Activated CD4-positive, alpha-beta T cell treated with anti-CD3 and anti-CD28 coated beads for 36 hours (primary cell): Measurements from ENCODE around the gene CLSTN2. TPM values are rescaled to one million over a fixed set of nuclear protein-coding genes. Genes with fewer than 3 reads are reported as not detected.

Source experiments
- ATAC-seq: fragments of 200-7000 bp; cut with Tn5 transposase; one replicate; pipeline ENCODE4 v1.10.0; 2021; ENCODE audit warnings: mild to moderate bottlenecking, moderate library complexity
- CTCF ChIA-PET: fragments of 350-600 bp; sonication (Branson Sonifier 250); formaldehyde crosslinking; loops from one replicate; lab custom pipeline; 2021; ENCODE audit warnings: antibody characterized with exemption; lab: Charles Lee
- POLR2A ChIA-PET: fragments of 350-600 bp; sonication (Branson Sonifier 250); formaldehyde crosslinking; loops from one replicate; lab custom pipeline; 2021; ENCODE audit warnings: antibody characterized with exemption, inconsistent platforms; lab: Charles Lee
- DNase-seq: peaks from one replicate; pipeline ENCODE4 v3.0.0-alpha.2; 2020
- H3K27ac Mint-ChIP-seq: one replicate; pipeline ENCODE4 v1.8.0; 2021; ENCODE audit warnings: mixed read lengths
- H3K27me3 Mint-ChIP-seq: one replicate; pipeline ENCODE4 v1.8.0; 2021; ENCODE audit warnings: mixed read lengths
- H3K36me3 Mint-ChIP-seq: one replicate; pipeline ENCODE4 v1.8.0; 2021; ENCODE audit warnings: low read depth, mixed read lengths
- H3K4me1 Mint-ChIP-seq: one replicate; pipeline ENCODE4 v1.8.0; 2021; ENCODE audit warnings: mixed read lengths
- H3K4me3 Mint-ChIP-seq: one replicate; pipeline ENCODE4 v1.8.0; 2021; ENCODE audit warnings: mild to moderate bottlenecking, moderate library complexity, mixed read lengths
- H3K9me3 Mint-ChIP-seq: one replicate; pipeline ENCODE4 v1.8.0; 2021; ENCODE audit warnings: low read depth, mixed read lengths
- intact Hi-C, 2 experiments: fragments of 100-400 bp; cut with DNase I in 1 of 2; cut with micrococcal nuclease in 1 of 2; formaldehyde crosslinking; loops; one replicate each; pipeline versions ENCODE4 v1.14.2 to v1.15.1; 2022 to 2024; cut with DNase I, micrococcal nuclease
- total RNA-seq, 2 experiments: library from RNA; stranded (reverse); gene quantifications; one replicate each; pipeline ENCODE4 v1.2.3, GENCODE V29; 2021

The CLSTN2 gene
- total RNA-seq, 2 experiments from 2014 or later = not detected

DNA sequence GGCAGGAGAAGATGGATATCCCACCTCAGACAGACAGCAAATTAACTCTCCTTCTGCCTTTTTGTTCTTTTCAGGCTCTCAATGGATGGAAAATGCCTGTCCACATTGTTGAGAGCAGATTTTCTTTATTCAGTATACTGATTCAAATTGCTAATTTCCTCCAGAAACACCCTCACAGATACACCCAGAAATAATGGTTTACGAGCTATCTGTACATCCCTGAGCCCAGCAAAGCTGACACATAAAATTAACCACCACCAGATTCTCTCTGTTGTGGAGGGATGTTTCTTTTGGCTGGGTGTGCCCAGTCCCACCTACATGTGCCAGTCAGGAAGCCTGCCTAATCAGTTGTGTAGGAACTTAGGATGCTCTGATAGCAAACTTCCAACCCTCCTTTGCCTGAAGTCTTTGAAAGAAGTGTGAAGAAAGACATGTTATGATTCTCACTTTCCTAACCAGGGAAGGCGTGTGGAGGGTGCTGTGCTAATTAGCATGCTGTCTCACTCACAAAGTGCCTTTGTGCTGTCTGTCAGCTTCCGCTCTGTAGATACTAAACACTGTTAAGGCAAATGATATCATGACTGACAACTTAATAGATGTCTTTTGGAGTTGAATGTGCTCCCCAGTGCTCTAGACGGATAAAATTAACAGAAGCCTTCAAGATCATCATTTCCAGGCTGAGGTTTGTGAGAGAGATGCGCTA is 208.5 kb downstream of the CLSTN2 start:
- POLR2A ChIA-PET = no interaction called here
- ATAC-seq (no peak), DNase-seq (no peak)
- CTCF ChIA-PET = no interaction called here
- no peaks in the 10 kb centered on the region for H3K4me1 Mint-ChIP-seq
- H3K36me3 Mint-ChIP-seq = no peaks in the 10 kb centered on the region
- intact Hi-C loops = no loop called here
- no peak overlapping the region for H3K4me3 Mint-ChIP-seq
- no peaks in the 10 kb centered on the region for H3K9me3 Mint-ChIP-seq
- no peak overlapping the region for H3K27ac Mint-ChIP-seq
- H3K27me3 Mint-ChIP-seq = peaks cover 2% of the 10 kb centered on the region

DNA sequence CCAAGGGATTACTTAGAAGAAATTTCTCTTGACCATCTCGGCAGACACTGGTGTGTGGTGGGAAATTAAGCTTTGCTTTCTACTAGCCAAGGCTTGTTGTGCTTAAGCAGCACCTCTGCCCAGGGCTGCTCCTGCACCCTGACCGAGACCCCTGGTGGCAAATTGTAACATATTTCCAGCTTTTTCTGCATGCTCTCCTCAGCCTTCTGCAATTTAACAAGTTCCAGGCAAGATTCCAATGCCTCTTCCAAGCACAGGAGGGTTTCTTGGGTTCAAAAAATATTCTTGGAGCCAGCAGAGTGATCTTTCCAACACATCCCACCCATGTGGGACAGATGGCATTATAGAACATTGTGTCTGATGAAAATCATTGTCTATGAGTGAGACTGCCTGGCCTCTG is 210.5 kb downstream of the CLSTN2 start:
- Mint-ChIP-seq H3K4me1 (no peaks in the 10 kb centered on the region), H3K27ac (no peak overlapping the region), H3K9me3 (no peaks in the 10 kb centered on the region), H3K36me3 (no peaks in the 10 kb centered on the region), H3K27me3 (peaks cover 2% of the 10 kb centered on the region), H3K4me3 (no peak overlapping the region)
- no peak for ATAC-seq
- DNase-seq = no peak
- CTCF ChIA-PET = no interaction called here
- POLR2A ChIA-PET = no interaction called here
- intact Hi-C loops = no loop called here

DNA sequence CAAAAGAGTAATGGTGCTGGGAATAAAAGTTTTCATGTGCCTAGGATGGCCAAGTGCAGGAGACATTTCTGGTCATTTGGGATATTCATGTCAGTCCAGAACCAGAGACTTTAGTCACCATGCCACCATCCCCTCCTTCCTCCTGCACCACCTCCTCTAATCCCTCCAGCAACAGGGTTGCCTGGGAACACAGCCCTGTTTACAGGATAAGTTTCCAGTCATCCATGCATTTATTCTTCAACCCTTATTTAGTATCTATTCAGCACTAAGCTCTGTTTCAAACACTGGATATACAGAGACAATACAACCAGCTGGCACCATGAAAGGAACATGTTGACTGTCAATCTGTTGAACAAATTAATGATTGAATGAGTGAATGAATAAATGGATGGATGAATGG is 211.7 kb downstream of the CLSTN2 start:
- H3K27me3 Mint-ChIP-seq = peaks cover 2% of the 10 kb centered on the region
- ChIA-PET POLR2A (no interaction called here), CTCF (no interaction called here)
- ATAC-seq (no peak), DNase-seq (no peak)
- H3K4me1 Mint-ChIP-seq = no peaks in the 10 kb centered on the region
- no peaks in the 10 kb centered on the region for H3K9me3 Mint-ChIP-seq
- H3K36me3 Mint-ChIP-seq = no peaks in the 10 kb centered on the region
- H3K4me3 Mint-ChIP-seq = no peak overlapping the region
- H3K27ac Mint-ChIP-seq = no peak overlapping the region
- intact Hi-C loops = no loop called here

DNA sequence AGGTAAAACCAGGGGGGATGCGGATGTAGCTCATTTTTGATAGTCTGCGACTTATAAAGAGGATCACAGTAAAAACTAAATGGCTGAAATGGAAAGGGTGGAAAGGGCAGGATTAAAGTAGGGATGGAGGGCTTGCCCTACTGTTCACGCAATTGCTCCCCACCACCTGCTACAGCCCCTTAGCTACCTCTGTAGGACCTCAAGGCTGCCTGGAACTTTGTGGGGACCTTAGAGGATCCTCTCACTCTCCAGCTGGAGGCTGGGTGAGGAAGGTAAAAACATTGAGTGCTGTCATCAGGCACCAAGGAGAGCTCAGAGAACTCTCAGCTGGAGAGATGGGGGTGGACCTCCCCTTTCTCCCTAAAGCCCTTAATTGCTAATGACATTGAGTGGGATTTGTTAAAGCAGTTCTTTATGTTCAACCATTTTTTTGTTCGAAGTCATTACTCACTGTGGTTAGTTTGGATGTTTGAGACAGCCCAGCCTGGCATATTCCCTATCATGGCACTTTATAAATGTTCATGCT is 213.0 kb downstream of the CLSTN2 start:
- ChIA-PET CTCF (interaction anchor here (1.0 to 1.4 kb wide), 2 partner anchors 10 to 20 kb away, joined by 3 to 4 read pairs; no protein-coding TSS in a partner anchor), POLR2A (no interaction called here)
- H3K9me3 Mint-ChIP-seq = no peaks in the 10 kb centered on the region
- no peak overlapping the region for H3K27ac Mint-ChIP-seq
- H3K27me3 Mint-ChIP-seq = peaks cover 2% of the 10 kb centered on the region
- no peak for DNase-seq
- H3K4me1 Mint-ChIP-seq = no peaks in the 10 kb centered on the region
- no peak overlapping the region for H3K4me3 Mint-ChIP-seq
- no peaks in the 10 kb centered on the region for H3K36me3 Mint-ChIP-seq
- intact Hi-C loops = no loop called here
- no peak for ATAC-seq

DNA sequence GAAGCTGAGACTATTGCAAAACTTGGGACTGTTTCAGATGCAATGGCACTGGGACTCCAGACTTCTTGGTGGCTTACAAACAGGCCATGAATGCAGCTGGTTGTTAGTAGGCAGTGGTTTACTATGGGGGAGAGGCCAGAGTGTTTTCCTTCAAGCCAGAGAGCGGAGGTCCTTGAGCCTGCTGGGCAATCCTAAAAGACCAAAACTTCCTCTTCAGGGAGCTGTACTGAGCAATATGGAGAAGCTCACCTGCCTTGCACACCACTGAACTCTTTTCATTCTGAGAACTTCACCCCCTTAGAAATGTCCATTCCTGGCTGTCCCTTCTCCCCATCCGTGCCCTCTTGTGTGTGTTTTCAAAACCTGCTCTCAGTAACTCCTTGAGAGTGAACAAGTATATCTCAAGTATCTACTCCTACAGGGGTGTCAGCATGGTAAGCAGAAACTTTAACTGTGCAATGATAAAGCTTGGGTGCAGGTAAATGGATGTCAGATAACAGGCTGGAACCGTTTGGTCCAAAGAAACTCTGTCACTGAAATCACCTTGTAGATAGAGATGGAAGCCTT is 213.9 kb downstream of the CLSTN2 start:
- Mint-ChIP-seq H3K27me3 (peaks cover 2% of the 10 kb centered on the region), H3K4me1 (no peaks in the 10 kb centered on the region), H3K27ac (no peak overlapping the region), H3K36me3 (no peaks in the 10 kb centered on the region), H3K4me3 (no peak overlapping the region), H3K9me3 (no peaks in the 10 kb centered on the region)
- ChIA-PET CTCF (interaction anchor here (1.0 to 1.4 kb wide), 2 partner anchors 9 to 20 kb away, joined by 3 to 4 read pairs; no protein-coding TSS in a partner anchor), POLR2A (no interaction called here)
- ATAC-seq (no peak), DNase-seq (no peak)
- intact Hi-C loops = no loop called here

DNA sequence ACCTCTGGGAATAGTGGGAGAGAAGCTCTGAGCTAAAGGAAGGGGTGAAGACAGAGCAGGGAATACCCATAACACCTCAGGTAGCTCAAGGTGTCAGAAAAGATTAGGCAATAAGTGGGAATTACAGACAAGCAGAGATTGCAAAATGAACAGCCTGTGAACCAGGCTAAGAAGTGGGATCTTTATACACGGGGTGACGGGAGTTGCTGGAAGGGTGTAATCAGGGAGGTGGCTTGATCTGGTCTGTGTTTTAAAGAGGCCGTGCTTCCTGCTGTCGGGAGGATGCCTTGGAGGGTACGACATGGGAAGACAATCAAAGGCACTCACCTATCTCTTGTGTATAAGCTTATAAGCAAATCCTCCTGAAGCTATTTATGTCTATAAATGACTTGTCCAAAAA is 216.3 kb downstream of the CLSTN2 start:
- H3K4me1 Mint-ChIP-seq = no peaks in the 10 kb centered on the region
- H3K36me3 Mint-ChIP-seq = no peaks in the 10 kb centered on the region
- intact Hi-C loops = no loop called here
- DNase-seq (no peak), ATAC-seq (no peak)
- H3K9me3 Mint-ChIP-seq = no peaks in the 10 kb centered on the region
- H3K27ac Mint-ChIP-seq = no peak overlapping the region
- ChIA-PET CTCF (no interaction called here), POLR2A (no interaction called here)
- H3K27me3 Mint-ChIP-seq = peaks cover 2% of the 10 kb centered on the region
- no peak overlapping the region for H3K4me3 Mint-ChIP-seq

DNA sequence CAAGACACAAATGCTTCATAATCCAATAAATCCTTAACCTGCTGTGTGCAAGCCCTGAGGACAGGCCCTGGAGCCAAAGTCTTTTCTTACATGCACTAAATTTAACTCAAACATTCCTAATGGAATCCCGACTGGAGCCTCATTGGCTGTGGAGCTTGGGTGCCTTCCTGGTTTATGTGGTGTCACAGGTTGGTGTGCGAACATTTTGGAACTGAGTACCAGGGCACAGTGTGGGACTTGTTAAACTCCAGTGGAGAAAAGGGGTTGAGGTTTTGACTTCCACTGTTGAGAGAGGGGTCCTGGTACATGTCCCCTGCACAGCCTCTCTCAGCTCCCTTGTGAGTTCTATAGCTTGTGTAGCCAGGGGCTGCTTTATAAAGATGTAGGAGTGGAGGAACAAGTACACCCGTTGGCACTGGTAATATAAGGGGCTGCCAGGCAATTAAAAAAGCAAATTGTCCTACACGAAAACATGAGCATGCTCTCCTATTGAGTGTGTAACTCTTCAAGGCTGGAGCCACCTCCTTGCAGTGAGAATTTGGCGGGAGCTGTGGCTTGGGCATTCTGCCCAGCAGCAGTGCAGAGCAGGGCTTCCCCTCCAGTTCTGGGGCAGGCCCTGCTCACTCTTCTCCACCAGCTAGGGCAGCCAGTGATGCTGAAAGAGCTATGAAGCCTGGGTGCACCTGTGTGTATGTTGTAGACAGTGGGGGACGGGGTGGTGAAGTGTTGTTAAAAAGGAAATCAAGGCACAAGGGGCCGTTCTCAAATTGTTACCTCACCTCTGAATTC is 218.1 kb downstream of the CLSTN2 start:
- POLR2A ChIA-PET = no interaction called here
- intact Hi-C loops = no loop called here
- ATAC-seq = no peak
- CTCF ChIA-PET = interaction anchor here (0.6 kb wide), 1 partner anchor 25 kb away, joined by 5 read pairs; no protein-coding TSS in a partner anchor
- H3K36me3 Mint-ChIP-seq = no peaks in the 10 kb centered on the region
- DNase-seq = no peak
- H3K4me3 Mint-ChIP-seq = no peak overlapping the region
- no peaks in the 10 kb centered on the region for H3K9me3 Mint-ChIP-seq
- no peaks in the 10 kb centered on the region for H3K4me1 Mint-ChIP-seq
- no peak overlapping the region for H3K27ac Mint-ChIP-seq
- peaks cover 3% of the 10 kb centered on the region for H3K27me3 Mint-ChIP-seq

DNA sequence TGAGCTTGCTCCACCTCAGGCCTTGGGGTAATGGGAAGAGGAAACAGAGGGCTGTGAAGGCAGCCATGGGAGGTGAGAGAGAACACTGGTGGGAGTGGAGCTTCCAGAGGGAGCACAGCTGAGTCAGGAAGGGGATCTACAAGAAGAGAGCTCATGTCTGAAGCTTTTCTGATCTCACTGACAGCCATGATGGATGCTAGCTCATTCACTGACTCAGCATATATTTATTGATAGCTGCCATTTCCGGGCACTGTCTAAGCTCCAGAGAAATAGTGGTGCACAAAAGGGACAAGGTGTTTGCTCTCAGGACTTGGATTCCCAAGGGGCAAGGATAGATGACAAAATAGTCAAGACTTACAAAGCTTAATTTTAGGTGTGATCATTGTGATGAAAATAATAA is 218.8 kb downstream of the CLSTN2 start:
- Mint-ChIP-seq H3K4me3 (no peak overlapping the region), H3K36me3 (no peaks in the 10 kb centered on the region), H3K27me3 (peaks cover 3% of the 10 kb centered on the region), H3K4me1 (no peaks in the 10 kb centered on the region), H3K27ac (no peak overlapping the region), H3K9me3 (no peaks in the 10 kb centered on the region)
- ATAC-seq = no peak
- ChIA-PET POLR2A (no interaction called here), CTCF (no interaction called here)
- DNase-seq = no peak
- intact Hi-C loops = no loop called here

DNA sequence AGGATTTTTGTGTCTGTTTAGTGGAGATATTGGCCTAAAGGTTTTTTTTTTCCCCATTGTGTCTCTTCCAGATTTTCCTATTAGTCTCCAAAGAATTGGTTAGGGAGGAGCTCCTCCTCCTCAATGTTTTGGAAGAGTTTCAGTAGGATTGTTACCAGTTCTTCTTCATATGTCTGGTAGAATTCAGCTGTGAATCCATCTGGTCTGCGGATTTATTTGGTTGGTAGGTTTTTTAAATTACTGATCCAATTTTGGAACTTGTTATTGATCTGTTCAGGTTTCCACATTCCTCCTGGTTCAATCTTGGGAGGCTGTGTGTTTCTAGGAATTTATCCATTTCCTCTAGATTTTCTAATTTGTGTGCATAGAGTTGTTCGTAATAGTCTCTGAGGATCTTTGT is 222.2 kb downstream of the CLSTN2 start:
- DNase-seq (no peak), ATAC-seq (no peak)
- intact Hi-C loops = no loop called here
- Mint-ChIP-seq H3K4me3 (no peak overlapping the region), H3K4me1 (no peaks in the 10 kb centered on the region), H3K27me3 (peaks cover 3% of the 10 kb centered on the region), H3K36me3 (no peaks in the 10 kb centered on the region), H3K9me3 (no peaks in the 10 kb centered on the region), H3K27ac (no peak overlapping the region)
- POLR2A ChIA-PET = interaction anchor here (0.7 kb wide), 1 partner anchor 398 kb away, joined by 3 read pairs; no protein-coding TSS in a partner anchor
- CTCF ChIA-PET = interaction anchor here (0.8 kb wide), 1 partner anchor 9 kb away, joined by 4 read pairs; no protein-coding TSS in a partner anchor

DNA sequence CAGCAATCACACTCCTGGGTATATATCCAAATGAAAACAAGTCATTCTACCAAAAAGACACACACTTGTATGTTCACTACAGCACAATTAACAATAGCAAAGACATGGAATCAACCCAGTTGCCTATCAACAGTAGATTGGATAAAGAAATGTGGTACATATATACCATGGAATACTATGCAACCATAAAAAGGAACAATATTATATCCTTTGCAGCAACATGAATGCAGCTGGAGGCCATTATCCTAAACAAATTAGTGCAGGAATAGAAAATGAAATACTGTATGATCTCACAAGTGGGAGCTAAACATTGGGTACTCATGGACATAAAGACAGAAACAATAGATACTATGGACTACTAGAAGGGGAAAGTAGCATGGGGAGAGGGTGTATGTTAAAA is 224.7 kb downstream of the CLSTN2 start:
- Mint-ChIP-seq H3K4me1 (no peaks in the 10 kb centered on the region), H3K36me3 (no peaks in the 10 kb centered on the region), H3K4me3 (no peak overlapping the region), H3K9me3 (no peaks in the 10 kb centered on the region), H3K27ac (no peak overlapping the region), H3K27me3 (peaks cover 3% of the 10 kb centered on the region)
- ATAC-seq (no peak), DNase-seq (no peak)
- intact Hi-C loops = no loop called here
- CTCF ChIA-PET = no interaction called here
- POLR2A ChIA-PET = no interaction called here

DNA sequence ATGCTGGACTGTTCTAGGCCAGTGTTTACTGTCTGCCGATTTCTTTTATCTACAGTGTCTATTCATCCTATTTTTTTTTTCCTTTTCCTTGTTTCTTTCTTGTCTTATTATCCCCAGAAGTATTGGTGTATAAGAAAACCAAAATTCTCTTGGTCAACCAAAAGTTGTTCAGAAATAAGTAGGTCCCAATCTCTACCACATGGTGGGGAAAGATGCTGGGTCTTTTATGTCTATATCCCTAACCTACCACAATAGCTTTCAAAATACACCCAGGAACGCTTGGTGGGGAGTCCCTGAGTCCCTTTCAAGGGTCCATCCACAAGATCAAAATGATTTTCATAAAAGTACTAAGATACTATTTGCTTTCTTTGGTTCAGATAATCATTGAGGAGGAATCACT is 225.6 kb downstream of the CLSTN2 start:
- DNase-seq (no peak), ATAC-seq (no peak)
- Mint-ChIP-seq H3K9me3 (no peaks in the 10 kb centered on the region), H3K4me3 (no peak overlapping the region), H3K4me1 (no peaks in the 10 kb centered on the region), H3K27me3 (peaks cover 3% of the 10 kb centered on the region), H3K36me3 (no peaks in the 10 kb centered on the region), H3K27ac (no peak overlapping the region)
- ChIA-PET CTCF (no interaction called here), POLR2A (no interaction called here)
- intact Hi-C loops = no loop called here
